SKM-1 (cell line): ENCODE measurements around the gene RPS6KA4.
"Not testable (repeated sequence)": the region's sequence is repeated elsewhere in the genome, so short reads cannot be mapped to it uniquely, and the experiment has no call there.

Experiments used
- DNase-seq: peaks from one replicate; lab custom pipeline; 2025; ENCODE audit not compliant: unreplicated experiment; lab: John Stamatoyannopoulos, UW

RPS6KA4 gene

DNA sequence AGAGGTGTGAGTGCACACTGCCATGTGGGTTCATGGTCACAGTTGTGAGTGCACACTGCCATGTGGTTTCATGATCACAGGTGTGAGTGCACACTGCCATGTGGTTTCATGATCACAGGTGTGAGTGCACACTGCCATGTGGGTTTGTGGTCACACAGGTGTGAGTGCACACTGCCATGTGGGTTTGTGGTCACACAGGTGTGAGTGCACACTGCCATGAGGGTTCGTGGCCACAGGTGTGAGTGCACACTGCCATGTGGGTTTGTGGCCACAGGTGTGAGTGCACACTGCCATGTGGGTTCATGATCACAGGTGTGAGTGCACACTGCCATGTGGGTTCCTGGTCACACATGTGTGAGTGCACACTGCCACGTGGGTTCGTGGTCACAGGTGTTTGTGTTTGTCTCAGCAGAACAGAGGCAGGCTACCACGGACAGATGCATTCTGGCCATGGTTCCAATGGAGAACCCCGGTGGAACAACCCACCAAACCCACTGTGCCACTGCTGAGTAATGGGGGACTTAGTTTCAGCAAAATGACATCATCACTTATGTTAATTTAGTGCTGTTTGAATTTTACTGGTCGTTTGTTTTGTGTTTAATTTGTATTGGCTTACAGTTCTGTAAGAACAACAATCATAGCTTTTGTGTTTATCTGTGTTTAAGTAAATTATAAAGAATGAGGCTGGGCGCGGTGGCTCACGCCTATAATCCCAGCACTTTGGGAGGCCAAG lies 57.2 kb downstream of the RPS6KA4 start:
- DNase-seq, result no peak

DNA sequence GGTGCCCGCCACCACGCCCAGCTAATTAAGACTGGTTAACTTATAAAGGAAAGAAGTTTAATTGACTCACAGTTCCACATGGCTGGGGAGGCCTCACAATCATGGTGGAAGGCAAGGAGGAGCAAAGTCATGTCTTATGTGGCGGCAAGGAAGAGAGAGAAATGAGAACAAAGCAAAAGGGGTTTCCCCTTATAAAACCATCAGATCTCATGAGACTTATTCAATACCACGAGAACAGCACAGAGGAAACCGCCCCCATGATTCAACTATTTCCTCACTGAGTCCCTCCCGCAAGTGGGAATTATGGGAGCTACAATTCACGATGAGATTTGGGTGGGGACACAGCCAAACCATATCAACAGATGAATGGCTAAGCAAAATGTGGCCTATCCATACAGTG lies 59.3 kb downstream of the RPS6KA4 start:
- DNase-seq, result not testable (repeated sequence)

- no peak for DNase-seq
Measured at GRCh38 chr11:64419257-64419790, 60.4 kb downstream of the RPS6KA4 start.

DNA sequence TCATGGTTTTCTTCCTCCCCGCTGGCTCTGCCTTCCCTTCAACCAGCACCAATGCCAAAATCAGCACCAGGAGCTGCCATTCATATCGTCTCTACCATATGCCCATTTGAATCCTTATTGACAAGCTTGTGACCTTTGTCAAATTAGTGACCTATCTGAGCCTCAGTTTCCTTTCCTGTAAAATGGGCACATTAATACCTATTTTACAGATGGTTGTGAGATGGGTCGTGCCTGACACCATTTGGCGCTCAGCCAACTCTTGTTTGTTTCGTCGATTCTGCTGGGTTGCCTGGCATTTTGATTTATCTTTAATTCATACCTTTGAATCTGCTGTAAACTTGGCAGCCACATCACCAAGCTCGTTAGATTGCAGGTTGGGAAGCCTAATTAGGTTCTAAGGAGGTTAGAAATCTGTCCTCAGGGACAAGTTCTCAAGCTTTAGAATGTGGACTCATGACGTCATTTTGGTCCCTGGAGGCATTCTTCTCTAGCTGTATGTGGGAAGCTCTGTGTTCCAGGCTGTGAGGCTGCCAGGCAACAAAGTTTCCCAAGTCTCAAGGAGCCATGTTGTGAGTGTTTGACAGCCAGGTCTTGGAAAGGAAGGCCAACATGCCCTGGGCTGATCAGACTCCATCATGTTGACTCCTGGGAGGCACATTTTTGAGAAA lies 61.0 kb downstream of the RPS6KA4 start:
- no peak for DNase-seq
